HEK293 (cell line): Measurements from ENCODE around the gene TMEM127.

Experiments
- CTCF ChIA-PET: fragments of 350-600 bp; formaldehyde crosslinking; extraction: SDS; loops from one replicate; lab custom pipeline; 2021; ENCODE audit warnings: antibody characterized with exemption; lab: Yijun Ruan, JAX
- POLR2A ChIA-PET: fragments of 300-600 bp; formaldehyde crosslinking; extraction: SDS; loops from one replicate; lab custom pipeline; 2020; ENCODE audit warnings: antibody characterized with exemption, inconsistent platforms; lab: Yijun Ruan, JAX
- H3K27ac ChIP-seq: fragments of 200-500 bp; sonication (Bioruptor generic); 2 replicates; pipeline ENCODE4 v1.5.1; 2014; ENCODE audit warnings: low read depth, low read length, control low read depth, inconsistent platforms; ENCODE audit errors: extremely low read depth
- H3K36me3 ChIP-seq, 2 experiments: fragments of 200-500 bp in 1 of 2; sonication (Bioruptor generic) in 1 of 2; 1 replicate in 1 of 2; 2 replicates in 1 of 2; pipeline ENCODE4 v1.5.1; 2014 to 2017; ENCODE audit warnings: inconsistent platforms in 2 of 2, low read length in 2 of 2; ENCODE audit not compliant: control insufficient read depth in 2 of 2, insufficient read depth in 1 of 2
- H3K4me1 ChIP-seq: fragments of 200-500 bp; sonication (Bioruptor generic); 2 replicates; pipeline ENCODE4 v1.5.1; 2014; ENCODE audit warnings: mild to moderate bottlenecking, low read length, inconsistent platforms; ENCODE audit not compliant: control insufficient read depth, insufficient read depth
- H3K4me3 ChIP-seq: 2 replicates; pipeline ENCODE4 v1.5.1; 2011; ENCODE audit warnings: low read depth, mild to moderate bottlenecking, control low read depth, low read length, moderate library complexity
- H3K9me3 ChIP-seq: fragments of 200-500 bp; sonication (Bioruptor generic); 2 replicates; pipeline ENCODE4 v1.5.1; 2014; ENCODE audit warnings: low read depth, low read length, inconsistent platforms; ENCODE audit not compliant: control insufficient read depth, insufficient read depth
- FEZF1 ChIP-seq: fragments of 450-650 bp; formaldehyde crosslinking; IDR thresholded peaks from 2 replicates; pipeline ENCODE4 v1.5.1; 2016; ENCODE audit warnings: missing biosample characterization, missing genetic modification characterization
- GLI2 ChIP-seq: fragments of 450-650 bp; formaldehyde crosslinking; IDR thresholded peaks from 2 replicates; pipeline ENCODE4; 2017; ENCODE audit warnings: missing biosample characterization, missing genetic modification characterization, low read depth, borderline replicate concordance
- HOXA7 ChIP-seq: sonication (generic); formaldehyde crosslinking; IDR thresholded peaks from 2 replicates; pipeline ENCODE4 v1.8.1; 2022; ENCODE audit warnings: missing genetic modification reagents, borderline replicate concordance
- OVOL3 ChIP-seq: fragments of 450-650 bp; formaldehyde crosslinking; IDR thresholded peaks from 2 replicates; pipeline ENCODE4 v1.5.1; 2016; ENCODE audit warnings: missing biosample characterization, missing genetic modification characterization
- REPIN1 ChIP-seq: fragments of 450-650 bp; formaldehyde crosslinking; IDR thresholded peaks from 2 replicates; pipeline ENCODE4 v1.5.1; 2017; ENCODE audit warnings: missing biosample characterization, missing genetic modification characterization, low read depth
- SP2 ChIP-seq: fragments of 450-650 bp; formaldehyde crosslinking; IDR thresholded peaks from 2 replicates; pipeline ENCODE4 v1.5.1; 2016; ENCODE audit warnings: missing biosample characterization, missing genetic modification characterization
- SP3 ChIP-seq: fragments of 450-650 bp; formaldehyde crosslinking; IDR thresholded peaks from 2 replicates; pipeline ENCODE4 v1.5.1; 2016; ENCODE audit warnings: missing biosample characterization, missing genetic modification characterization
- ZNF112 ChIP-seq: fragments of 450-650 bp; formaldehyde crosslinking; IDR thresholded peaks from 2 replicates; pipeline ENCODE4 v1.5.0; 2017; ENCODE audit warnings: missing biosample characterization, missing genetic modification characterization
- ZNF114 ChIP-seq: fragments of 450-650 bp; formaldehyde crosslinking; IDR thresholded peaks from 2 replicates; pipeline ENCODE4 v1.5.0; 2017; ENCODE audit warnings: missing biosample characterization, missing genetic modification characterization
- ZNF175 ChIP-seq: fragments of 450-650 bp; formaldehyde crosslinking; IDR thresholded peaks from 2 replicates; pipeline ENCODE4 v1.5.1; 2016; ENCODE audit warnings: missing biosample characterization, missing genetic modification characterization
- ZNF324 ChIP-seq: fragments of 450-650 bp; formaldehyde crosslinking; IDR thresholded peaks from 2 replicates; pipeline ENCODE4 v1.5.1; 2016; ENCODE audit warnings: missing biosample characterization, missing genetic modification characterization
- ZNF394 ChIP-seq: fragments of 450-650 bp; formaldehyde crosslinking; IDR thresholded peaks from 2 replicates; pipeline ENCODE4 v1.5.1; 2016; ENCODE audit warnings: missing biosample characterization, missing genetic modification characterization, mild to moderate bottlenecking, moderate library complexity, borderline replicate concordance
- ZNF555 ChIP-seq: fragments of 450-650 bp; formaldehyde crosslinking; conservative IDR thresholded peaks from 2 replicates; pipeline ENCODE4 v1.5.1; 2017; ENCODE audit warnings: missing biosample characterization, mild to moderate bottlenecking, missing genetic modification characterization, inconsistent platforms
- ZNF558 ChIP-seq: fragments of 450-650 bp; formaldehyde crosslinking; IDR thresholded peaks from 2 replicates; pipeline ENCODE4 v1.5.1; 2016; ENCODE audit warnings: missing biosample characterization, missing genetic modification characterization
- ZNF654 ChIP-seq: fragments of 450-650 bp; formaldehyde crosslinking; IDR thresholded peaks from 2 replicates; pipeline ENCODE4 v1.5.1; 2016; ENCODE audit warnings: low read depth, missing biosample characterization, missing genetic modification characterization
- ZNF777 ChIP-seq: fragments of 450-650 bp; formaldehyde crosslinking; IDR thresholded peaks from 2 replicates; pipeline ENCODE4 v1.5.1; 2017; ENCODE audit warnings: missing biosample characterization, missing genetic modification characterization, borderline replicate concordance
- ZNF785 ChIP-seq: fragments of 450-650 bp; formaldehyde crosslinking; IDR thresholded peaks from 2 replicates; pipeline ENCODE4 v1.5.1; 2016; ENCODE audit warnings: missing biosample characterization, missing genetic modification characterization
- TF ChIP-seq, protein P1 (sequence below): IDR thresholded peaks from 2 replicates; pipeline ENCODE4 v1.6.1; 2011; ENCODE audit warnings: mild to moderate bottlenecking, low read depth, low read length, borderline replicate concordance
- TF ChIP-seq, protein P2 (sequence below): fragments of 450-650 bp; formaldehyde crosslinking; IDR thresholded peaks from 2 replicates; pipeline ENCODE4 v1.5.1; 2016; ENCODE audit warnings: missing biosample characterization, missing genetic modification characterization
- TF ChIP-seq, protein P3 (sequence below): fragments of 450-650 bp; formaldehyde crosslinking; IDR thresholded peaks from 2 replicates; pipeline ENCODE4 v1.5.1; 2016; ENCODE audit warnings: missing biosample characterization, missing genetic modification characterization, borderline replicate concordance
- TF ChIP-seq, protein P4 (sequence below): fragments of 450-650 bp; formaldehyde crosslinking; IDR thresholded peaks from 2 replicates; pipeline ENCODE4 v1.5.1; 2016; ENCODE audit warnings: missing biosample characterization, missing genetic modification characterization

TMEM127 gene

DNA sequence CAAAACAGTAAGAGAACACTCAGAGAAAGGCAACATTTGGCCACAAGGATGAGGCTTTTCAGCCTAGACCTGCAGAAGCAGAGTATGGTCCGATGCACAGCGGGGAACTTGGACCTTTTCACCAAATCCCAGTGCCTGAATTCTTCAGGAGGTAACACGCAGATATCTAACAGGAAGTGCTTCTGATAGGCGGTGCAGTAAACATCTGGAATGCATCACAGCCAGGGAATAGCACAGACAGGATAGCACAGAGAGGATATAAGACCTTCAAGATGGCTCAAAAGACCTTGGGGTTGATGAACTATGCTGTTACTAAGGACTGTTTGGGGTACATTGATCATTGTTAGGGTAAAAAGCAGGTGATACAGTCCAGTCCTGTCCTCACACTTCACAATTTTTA is 1.7 kb downstream of the TMEM127 start (continued):
- TF ChIP-seq GLI2 (tag by site-specific recombination) (no peak), ZNF654 (no peak), ZNF112 (tag by site-specific recombination) (no peak), REPIN1 (no peak), ZNF394 (tag by site-specific recombination) (no peak), OVOL3 (tag by site-specific recombination) (no peak), ZNF175 (tag by site-specific recombination) (no peak), HOXA7 (CRISPR knock-in tag) (no peak), ZNF324 (tag by site-specific recombination) (no peak), ZNF114 (tag by site-specific recombination) (no peak), ZNF555 (tag by site-specific recombination) (no peak)
- TF ChIP-seq, protein P1, sequence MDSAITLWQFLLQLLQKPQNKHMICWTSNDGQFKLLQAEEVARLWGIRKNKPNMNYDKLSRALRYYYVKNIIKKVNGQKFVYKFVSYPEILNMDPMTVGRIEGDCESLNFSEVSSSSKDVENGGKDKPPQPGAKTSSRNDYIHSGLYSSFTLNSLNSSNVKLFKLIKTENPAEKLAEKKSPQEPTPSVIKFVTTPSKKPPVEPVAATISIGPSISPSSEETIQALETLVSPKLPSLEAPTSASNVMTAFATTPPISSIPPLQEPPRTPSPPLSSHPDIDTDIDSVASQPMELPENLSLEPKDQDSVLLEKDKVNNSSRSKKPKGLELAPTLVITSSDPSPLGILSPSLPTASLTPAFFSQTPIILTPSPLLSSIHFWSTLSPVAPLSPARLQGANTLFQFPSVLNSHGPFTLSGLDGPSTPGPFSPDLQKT: no peak
- TF ChIP-seq, protein P2, sequence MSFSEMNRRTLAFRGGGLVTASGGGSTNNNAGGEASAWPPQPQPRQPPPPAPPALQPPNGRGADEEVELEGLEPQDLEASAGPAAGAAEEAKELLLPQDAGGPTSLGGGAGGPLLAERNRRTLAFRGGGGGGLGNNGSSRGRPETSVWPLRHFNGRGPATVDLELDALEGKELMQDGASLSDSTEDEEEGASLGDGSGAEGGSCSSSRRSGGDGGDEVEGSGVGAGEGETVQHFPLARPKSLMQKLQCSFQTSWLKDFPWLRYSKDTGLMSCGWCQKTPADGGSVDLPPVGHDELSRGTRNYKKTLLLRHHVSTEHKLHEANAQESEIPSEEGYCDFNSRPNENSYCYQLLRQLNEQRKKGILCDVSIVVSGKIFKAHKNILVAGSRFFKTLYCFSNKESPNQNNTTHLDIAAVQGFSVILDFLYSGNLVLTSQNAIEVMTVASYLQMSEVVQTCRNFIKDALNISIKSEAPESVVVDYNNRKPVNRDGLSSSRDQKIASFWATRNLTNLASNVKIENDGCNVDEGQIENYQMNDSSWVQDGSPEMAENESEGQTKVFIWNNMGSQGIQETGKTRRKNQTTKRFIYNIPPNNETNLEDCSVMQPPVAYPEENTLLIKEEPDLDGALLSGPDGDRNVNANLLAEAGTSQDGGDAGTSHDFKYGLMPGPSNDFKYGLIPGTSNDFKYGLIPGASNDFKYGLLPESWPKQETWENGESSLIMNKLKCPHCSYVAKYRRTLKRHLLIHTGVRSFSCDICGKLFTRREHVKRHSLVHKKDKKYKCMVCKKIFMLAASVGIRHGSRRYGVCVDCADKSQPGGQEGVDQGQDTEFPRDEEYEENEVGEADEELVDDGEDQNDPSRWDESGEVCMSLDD (tag by site-specific recombination): no peak

DNA sequence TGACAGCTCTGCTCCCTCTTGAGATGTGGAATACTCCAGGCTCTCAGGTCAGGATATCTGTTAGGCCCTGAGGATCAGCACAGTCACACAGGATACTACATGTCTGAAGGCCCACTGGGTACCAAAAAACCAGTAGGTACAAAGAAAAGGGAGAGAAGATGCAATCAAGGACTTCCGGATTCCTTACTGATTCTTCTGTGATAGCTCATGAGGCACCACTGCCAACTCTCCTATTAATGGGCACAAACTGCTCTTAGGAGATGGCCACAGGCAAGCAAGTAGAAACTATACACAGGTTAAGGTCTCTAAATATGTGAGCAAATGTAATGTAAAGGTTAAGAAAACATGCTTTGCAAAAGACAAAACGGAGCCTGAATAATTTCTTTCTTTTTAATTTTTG is 3.5 kb downstream of the TMEM127 start:
- TF ChIP-seq, protein P3, sequence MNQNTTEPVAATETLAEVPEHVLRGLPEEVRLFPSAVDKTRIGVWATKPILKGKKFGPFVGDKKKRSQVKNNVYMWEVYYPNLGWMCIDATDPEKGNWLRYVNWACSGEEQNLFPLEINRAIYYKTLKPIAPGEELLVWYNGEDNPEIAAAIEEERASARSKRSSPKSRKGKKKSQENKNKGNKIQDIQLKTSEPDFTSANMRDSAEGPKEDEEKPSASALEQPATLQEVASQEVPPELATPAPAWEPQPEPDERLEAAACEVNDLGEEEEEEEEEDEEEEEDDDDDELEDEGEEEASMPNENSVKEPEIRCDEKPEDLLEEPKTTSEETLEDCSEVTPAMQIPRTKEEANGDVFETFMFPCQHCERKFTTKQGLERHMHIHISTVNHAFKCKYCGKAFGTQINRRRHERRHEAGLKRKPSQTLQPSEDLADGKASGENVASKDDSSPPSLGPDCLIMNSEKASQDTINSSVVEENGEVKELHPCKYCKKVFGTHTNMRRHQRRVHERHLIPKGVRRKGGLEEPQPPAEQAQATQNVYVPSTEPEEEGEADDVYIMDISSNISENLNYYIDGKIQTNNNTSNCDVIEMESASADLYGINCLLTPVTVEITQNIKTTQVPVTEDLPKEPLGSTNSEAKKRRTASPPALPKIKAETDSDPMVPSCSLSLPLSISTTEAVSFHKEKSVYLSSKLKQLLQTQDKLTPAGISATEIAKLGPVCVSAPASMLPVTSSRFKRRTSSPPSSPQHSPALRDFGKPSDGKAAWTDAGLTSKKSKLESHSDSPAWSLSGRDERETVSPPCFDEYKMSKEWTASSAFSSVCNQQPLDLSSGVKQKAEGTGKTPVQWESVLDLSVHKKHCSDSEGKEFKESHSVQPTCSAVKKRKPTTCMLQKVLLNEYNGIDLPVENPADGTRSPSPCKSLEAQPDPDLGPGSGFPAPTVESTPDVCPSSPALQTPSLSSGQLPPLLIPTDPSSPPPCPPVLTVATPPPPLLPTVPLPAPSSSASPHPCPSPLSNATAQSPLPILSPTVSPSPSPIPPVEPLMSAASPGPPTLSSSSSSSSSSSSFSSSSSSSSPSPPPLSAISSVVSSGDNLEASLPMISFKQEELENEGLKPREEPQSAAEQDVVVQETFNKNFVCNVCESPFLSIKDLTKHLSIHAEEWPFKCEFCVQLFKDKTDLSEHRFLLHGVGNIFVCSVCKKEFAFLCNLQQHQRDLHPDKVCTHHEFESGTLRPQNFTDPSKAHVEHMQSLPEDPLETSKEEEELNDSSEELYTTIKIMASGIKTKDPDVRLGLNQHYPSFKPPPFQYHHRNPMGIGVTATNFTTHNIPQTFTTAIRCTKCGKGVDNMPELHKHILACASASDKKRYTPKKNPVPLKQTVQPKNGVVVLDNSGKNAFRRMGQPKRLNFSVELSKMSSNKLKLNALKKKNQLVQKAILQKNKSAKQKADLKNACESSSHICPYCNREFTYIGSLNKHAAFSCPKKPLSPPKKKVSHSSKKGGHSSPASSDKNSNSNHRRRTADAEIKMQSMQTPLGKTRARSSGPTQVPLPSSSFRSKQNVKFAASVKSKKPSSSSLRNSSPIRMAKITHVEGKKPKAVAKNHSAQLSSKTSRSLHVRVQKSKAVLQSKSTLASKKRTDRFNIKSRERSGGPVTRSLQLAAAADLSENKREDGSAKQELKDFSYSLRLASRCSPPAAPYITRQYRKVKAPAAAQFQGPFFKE (tag by site-specific recombination): no peak
- no peak for TF ChIP-seq SP3 (tag by site-specific recombination)
- no peak for TF ChIP-seq ZNF558 (tag by site-specific recombination)
- TF ChIP-seq ZNF555 (tag by site-specific recombination): no peak
- no peak for TF ChIP-seq ZNF777
- no peak for TF ChIP-seq ZNF785
- TF ChIP-seq, protein P4, sequence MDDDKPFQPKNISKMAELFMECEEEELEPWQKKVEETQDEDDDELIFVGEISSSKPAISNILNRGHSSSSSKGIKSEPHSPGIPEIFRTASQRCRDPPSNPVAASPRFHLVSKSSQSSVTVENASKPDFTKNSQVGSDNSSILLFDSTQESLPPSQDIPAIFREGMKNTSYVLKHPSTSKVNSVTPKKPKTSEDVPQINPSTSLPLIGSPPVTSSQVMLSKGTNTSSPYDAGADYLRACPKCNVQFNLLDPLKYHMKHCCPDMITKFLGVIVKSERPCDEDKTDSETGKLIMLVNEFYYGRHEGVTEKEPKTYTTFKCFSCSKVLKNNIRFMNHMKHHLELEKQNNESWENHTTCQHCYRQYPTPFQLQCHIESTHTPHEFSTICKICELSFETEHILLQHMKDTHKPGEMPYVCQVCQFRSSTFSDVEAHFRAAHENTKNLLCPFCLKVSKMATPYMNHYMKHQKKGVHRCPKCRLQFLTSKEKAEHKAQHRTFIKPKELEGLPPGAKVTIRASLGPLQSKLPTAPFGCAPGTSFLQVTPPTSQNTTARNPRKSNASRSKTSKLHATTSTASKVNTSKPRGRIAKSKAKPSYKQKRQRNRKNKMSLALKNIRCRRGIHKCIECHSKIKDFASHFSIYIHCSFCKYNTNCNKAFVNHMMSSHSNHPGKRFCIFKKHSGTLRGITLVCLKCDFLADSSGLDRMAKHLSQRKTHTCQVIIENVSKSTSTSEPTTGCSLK: no peak
- no peak for TF ChIP-seq FEZF1 (tag by site-specific recombination)
- TF ChIP-seq SP2: no peak
- ChIA-PET POLR2A (interaction anchor here (4.6 kb wide), 1 partner anchor 54 kb away, joined by 23 read pairs; the partner anchor contains the start of gene STARD7), CTCF (interaction anchor here (0.8 to 1.5 kb wide), 3 partner anchors 88 to 250 kb away, joined by 3 to 9 read pairs (median 4); no protein-coding TSS in a partner anchor)
- Histone ChIP-seq H3K4me1 (peaks cover 17% of the 10 kb centered on the region), H3K4me3 (no peak overlapping the region), H3K27ac (no peak overlapping the region), H3K36me3 (peaks cover 0 to 49% of the 10 kb centered on the region in 2 experiments; a peak in 2 of 3 replicates), H3K9me3 (no peaks in the 10 kb centered on the region)
